H1 (cell line): Measurements from ENCODE around the gene DTX3. TPM values are rescaled to one million over a fixed set of nuclear protein-coding genes. Genes with fewer than 3 reads are reported as not detected.

Experiments used
- CTCF ChIA-PET: fragments of 300-600 bp; sonication (Branson Sonifier 250); formaldehyde crosslinking; loops from one replicate; lab custom pipeline; 2021; ENCODE audit not compliant: partially characterized antibody; lab: Charles Lee
- POLR2A ChIA-PET: fragments of 300-600 bp; sonication (Branson Sonifier 250); formaldehyde crosslinking; loops from one replicate; lab custom pipeline; 2021; ENCODE audit warnings: inconsistent platforms; ENCODE audit not compliant: partially characterized antibody; lab: Charles Lee
- DNase-seq, 2 experiments: peaks; one replicate each; pipeline versions ENCODE4 v3.0.0 to v3.0.0-alpha.2; 2010 to 2022; ENCODE audit warnings: low spot score in 2 of 2, low read depth in 1 of 2, mixed read lengths in 1 of 2
- FAIRE-seq: peaks from 2 replicates; lab custom pipeline; 2011; peaks lifted over from hg19 to GRCh38; lab: Jason Lieb, UNC
- H2AFZ ChIP-seq: 2 replicates; pipeline ENCODE4 v1.8.1; 2012; ENCODE audit warnings: low read length, inconsistent platforms
- H2AK5ac ChIP-seq: 2 replicates; pipeline ENCODE4 v1.6.1; 2013; ENCODE audit warnings: low read depth, low read length
- H2BK120ac ChIP-seq: replicated peaks from 2 replicates; pipeline ENCODE3; 2013; ENCODE audit warnings: low read depth, low read length, inconsistent platforms
- H2BK12ac ChIP-seq: 2 replicates; pipeline ENCODE4 v1.6.1; 2013; ENCODE audit warnings: low read depth, low read length
- H2BK15ac ChIP-seq: 2 replicates; pipeline ENCODE4 v1.6.1; 2013; ENCODE audit warnings: low read length
- H2BK20ac ChIP-seq: 2 replicates; pipeline ENCODE4 v1.6.1; 2013; ENCODE audit warnings: low read length
- H2BK5ac ChIP-seq: 2 replicates; pipeline ENCODE4 v1.6.1; 2013; ENCODE audit warnings: low read depth, low read length
- H3K14ac ChIP-seq: 2 replicates; pipeline ENCODE4 v1.6.1; 2013; ENCODE audit warnings: inconsistent platforms; ENCODE audit not compliant: insufficient read length
- H3K18ac ChIP-seq: 2 replicates; pipeline ENCODE4 v1.6.1; 2013; ENCODE audit warnings: low read length; ENCODE audit errors: extremely low read depth
- H3K23ac ChIP-seq: 2 replicates; pipeline ENCODE4 v1.6.1; 2013; ENCODE audit warnings: inconsistent platforms; ENCODE audit not compliant: insufficient read length
- H3K23me2 ChIP-seq: 2 replicates; pipeline ENCODE4 v1.6.1; 2013; ENCODE audit warnings: low read depth, low read length
- H3K27ac ChIP-seq: 2 replicates; pipeline ENCODE4 v1.6.1; 2011; ENCODE audit warnings: low read depth, low read length, inconsistent platforms
- H3K27me3 ChIP-seq, 4 experiments: replicated peaks in 1 of 4; 1 replicate in 1 of 4; 2 replicates in 3 of 4; pipeline versions ENCODE4 v1.6.1 to v1.8.1; 2011 to 2013; ENCODE audit warnings: low read length in 3 of 4, mild to moderate bottlenecking in 3 of 4, inconsistent platforms in 2 of 4, mixed read lengths in 2 of 4, moderate library complexity in 1 of 4; ENCODE audit not compliant: control insufficient read depth in 3 of 4, insufficient read depth in 3 of 4; ENCODE audit errors: extremely low read depth in 1 of 4
- H3K36me3 ChIP-seq, 4 experiments: 2 replicates each; pipeline versions ENCODE4 v1.6.1 to v1.8.1; 2011 to 2013; ENCODE audit warnings: mild to moderate bottlenecking in 4 of 4, low read length in 3 of 4, moderate library complexity in 2 of 4, control low read depth in 1 of 4, inconsistent platforms in 1 of 4; ENCODE audit not compliant: insufficient read depth in 4 of 4, control insufficient read depth in 2 of 4
- H3K4ac ChIP-seq: replicated peaks from 2 replicates; pipeline ENCODE3; 2013; ENCODE audit warnings: low read length, low read depth, mixed read lengths, inconsistent platforms; ENCODE audit not compliant: insufficient read length
- H3K4me1 ChIP-seq, 4 experiments: replicated peaks in 1 of 4; 1 replicate in 1 of 4; 2 replicates in 3 of 4; pipeline versions ENCODE4 v1.6.1 to v1.8.1; 2011 to 2013; ENCODE audit warnings: low read length in 3 of 4, inconsistent platforms in 2 of 4, mixed read lengths in 1 of 4; ENCODE audit not compliant: insufficient read depth in 4 of 4, control insufficient read depth in 3 of 4
- H3K4me2 ChIP-seq, 2 experiments: 2 replicates each; pipeline versions ENCODE4 v1.6.1 to v1.8.1; 2011 to 2013; ENCODE audit warnings: low read depth in 2 of 2, low read length in 2 of 2, control low read depth in 1 of 2, inconsistent platforms in 1 of 2, mild to moderate bottlenecking in 1 of 2; ENCODE audit not compliant: insufficient read depth in 1 of 2
- H3K4me3 ChIP-seq, 4 experiments: fragments of 200-600, 300-600 bp in 1 of 4; sonication (generic), shearing (Covaris generic), sonication (Bioruptor Twin) in 1 of 4; 2 replicates each; pipeline versions ENCODE4 v1.5.1 to v1.8.1; 2011 to 2016; ENCODE audit warnings: low read length in 4 of 4, low read depth in 3 of 4, control low read depth in 2 of 4, inconsistent platforms in 2 of 4, mild to moderate bottlenecking in 2 of 4, mixed read lengths in 1 of 4, moderate library complexity in 1 of 4; ENCODE audit not compliant: insufficient read depth in 2 of 4; ENCODE audit errors: extremely low read depth in 1 of 4
- H3K56ac ChIP-seq: replicated peaks from 2 replicates; pipeline ENCODE3; 2013; ENCODE audit warnings: low read depth, mild to moderate bottlenecking, mixed read lengths, low read length, inconsistent platforms; ENCODE audit not compliant: insufficient read length
- H3K79me1 ChIP-seq: 2 replicates; pipeline ENCODE4 v1.6.1; 2013; ENCODE audit warnings: low read depth, low read length, control low read depth
- H3K79me2 ChIP-seq, 2 experiments: 2 replicates each; pipeline versions ENCODE4 v1.6.1 to v1.8.1; 2012 to 2013; ENCODE audit warnings: low read length in 2 of 2, mild to moderate bottlenecking in 2 of 2, inconsistent platforms in 1 of 2; ENCODE audit not compliant: insufficient read depth in 2 of 2, control insufficient read depth in 1 of 2
- H3K9ac ChIP-seq, 4 experiments: replicated peaks in 1 of 4; 1 replicate in 1 of 4; 2 replicates in 3 of 4; pipeline versions ENCODE4 v1.6.1 to v1.8.1; 2011 to 2013; ENCODE audit warnings: low read depth in 3 of 4, low read length in 3 of 4, control low read depth in 2 of 4, mild to moderate bottlenecking in 2 of 4, moderate library complexity in 2 of 4, inconsistent platforms in 1 of 4; ENCODE audit errors: extremely low read depth in 1 of 4
- H3K9me3 ChIP-seq, 2 experiments: 2 replicates each; pipeline versions ENCODE4 v1.6.1 to v1.8.1; 2012 to 2013; ENCODE audit warnings: mild to moderate bottlenecking in 2 of 2, moderate library complexity in 2 of 2, control low read depth in 1 of 2, inconsistent platforms in 1 of 2, low read depth in 1 of 2, low read length in 1 of 2, mixed read lengths in 1 of 2; ENCODE audit not compliant: insufficient read depth in 2 of 2
- H4K20me1 ChIP-seq, 2 experiments: replicated peaks in 1 of 2; 2 replicates each; pipeline versions ENCODE3 to v1.8.1; 2011 to 2013; ENCODE audit warnings: inconsistent platforms in 2 of 2, low read length in 2 of 2, mild to moderate bottlenecking in 1 of 2; ENCODE audit not compliant: insufficient read depth in 2 of 2, control insufficient read depth in 1 of 2
- H4K5ac ChIP-seq: 2 replicates; pipeline ENCODE4 v1.6.1; 2013; ENCODE audit warnings: low read length, low read depth, mixed read lengths, inconsistent platforms; ENCODE audit not compliant: insufficient read length
- H4K8ac ChIP-seq: 2 replicates; pipeline ENCODE4 v1.8.0; 2013; ENCODE audit warnings: mild to moderate bottlenecking, moderate library complexity, low read length, inconsistent platforms; ENCODE audit not compliant: insufficient read depth; ENCODE audit errors: extremely low read depth
- H4K91ac ChIP-seq: replicated peaks from 2 replicates; pipeline ENCODE3; 2013; ENCODE audit warnings: low read length, mixed read lengths, inconsistent platforms; ENCODE audit not compliant: insufficient read length
- CBX5 ChIP-seq: fragments of 300-800, 300-1000 bp; sonication (generic); IDR thresholded peaks from 2 replicates; pipeline ENCODE4 v1.7.1; 2016; ENCODE audit warnings: antibody characterized with exemption, low read length, low read depth
- CBX8 ChIP-seq: fragments of 300-800, 300-1000 bp; sonication (generic); IDR thresholded peaks from 2 replicates; pipeline ENCODE4 v1.7.1; 2016; ENCODE audit warnings: low read depth, low read length, borderline replicate concordance
- CHD2 ChIP-seq: IDR thresholded peaks from 2 replicates; pipeline ENCODE4 v1.6.1; 2012; ENCODE audit warnings: low read length, improper control_type of control experiment
- CREB1 ChIP-seq: IDR thresholded peaks from 2 replicates; pipeline ENCODE4 v1.6.1; 2012; ENCODE audit warnings: inconsistent platforms
- HDAC2 ChIP-seq, 2 experiments: fragments of 300-600 bp in 1 of 2; sonication (generic) in 1 of 2; IDR thresholded peaks; 2 replicates each; pipeline ENCODE4 v1.6.1; 2011 to 2012; ENCODE audit warnings: low read depth in 2 of 2, low read length in 2 of 2, mild to moderate bottlenecking in 2 of 2, moderate library complexity in 2 of 2, borderline replicate concordance in 1 of 2, inconsistent platforms in 1 of 2
- KDM4A ChIP-seq: IDR thresholded peaks from one replicate; pipeline ENCODE4 v1.7.1; 2012; ENCODE audit warnings: low read depth, mild to moderate bottlenecking, moderate library complexity, low read length, inconsistent platforms; ENCODE audit not compliant: severe bottlenecking
- RFX5 ChIP-seq: IDR thresholded peaks from 2 replicates; pipeline ENCODE4 v1.6.1; 2011; ENCODE audit warnings: low read depth, low read length, improper control_type of control experiment, borderline replicate concordance
- TBP ChIP-seq: IDR thresholded peaks from 2 replicates; pipeline ENCODE4 v1.6.1; 2011; ENCODE audit warnings: low read depth, low read length, improper control_type of control experiment
- WGBS, 2 experiments: shearing (Covaris generic) in 1 of 2; methylation state at CpG; one replicate each; pipeline versions ENCODE4 v1.1.6 to v1.1.7; 2013 to 2015; ENCODE audit warnings: low lambda C conversion rate in 2 of 2, mixed read lengths in 2 of 2, inconsistent platforms in 1 of 2, low coverage in 1 of 2, missing lambda C conversion rate in 1 of 2; ENCODE audit not compliant: insufficient replicate concordance in 2 of 2, insufficient coverage in 1 of 2, insufficient read length in 1 of 2; ENCODE audit errors: extremely low coverage in 1 of 2, missing lambda C conversion rate in 1 of 2; 5-methylcytosine and 5-hydroxymethylcytosine counted together
- polyA plus RNA-seq, 7 experiments: library from polyadenylated mRNA; depleted of rRNA in 3 of 7; stranded (reverse) in 5 of 7; unstranded in 2 of 7; fragments of >200 nt in 5 of 7; fragments of 200-250 nt in 2 of 7; gene quantifications; 1 replicate in 5 of 7; 2 replicates in 1 of 7; 4 replicates in 1 of 7; pipeline versions ENCODE4 v1.2.1 to v1.2.3, GENCODE V29; 2011 to 2013; ENCODE audit warnings: missing spikeins in 2 of 7, mixed read lengths in 2 of 7
- total RNA-seq: library from RNA; stranded (reverse); fragmentation: NEBNext Ultra II Directional; extraction: Animal tissue kit (Norgen Biotek cat#: 25700); gene quantifications from 2 replicates; pipeline ENCODE4 v1.2.1, GENCODE V29; 2021
- TF ChIP-seq, protein P1 (sequence below): IDR thresholded peaks from 2 replicates; pipeline ENCODE4 v1.6.1; 2011; ENCODE audit warnings: low read length, improper control_type of control experiment

DTX3 gene
- total and polyA plus RNA-seq, 2 of the 8 experiments (the other 6 are each of a cell fraction or from before 2014, with no cell fraction given) = 41.8 to 92.5 TPM

DNA sequence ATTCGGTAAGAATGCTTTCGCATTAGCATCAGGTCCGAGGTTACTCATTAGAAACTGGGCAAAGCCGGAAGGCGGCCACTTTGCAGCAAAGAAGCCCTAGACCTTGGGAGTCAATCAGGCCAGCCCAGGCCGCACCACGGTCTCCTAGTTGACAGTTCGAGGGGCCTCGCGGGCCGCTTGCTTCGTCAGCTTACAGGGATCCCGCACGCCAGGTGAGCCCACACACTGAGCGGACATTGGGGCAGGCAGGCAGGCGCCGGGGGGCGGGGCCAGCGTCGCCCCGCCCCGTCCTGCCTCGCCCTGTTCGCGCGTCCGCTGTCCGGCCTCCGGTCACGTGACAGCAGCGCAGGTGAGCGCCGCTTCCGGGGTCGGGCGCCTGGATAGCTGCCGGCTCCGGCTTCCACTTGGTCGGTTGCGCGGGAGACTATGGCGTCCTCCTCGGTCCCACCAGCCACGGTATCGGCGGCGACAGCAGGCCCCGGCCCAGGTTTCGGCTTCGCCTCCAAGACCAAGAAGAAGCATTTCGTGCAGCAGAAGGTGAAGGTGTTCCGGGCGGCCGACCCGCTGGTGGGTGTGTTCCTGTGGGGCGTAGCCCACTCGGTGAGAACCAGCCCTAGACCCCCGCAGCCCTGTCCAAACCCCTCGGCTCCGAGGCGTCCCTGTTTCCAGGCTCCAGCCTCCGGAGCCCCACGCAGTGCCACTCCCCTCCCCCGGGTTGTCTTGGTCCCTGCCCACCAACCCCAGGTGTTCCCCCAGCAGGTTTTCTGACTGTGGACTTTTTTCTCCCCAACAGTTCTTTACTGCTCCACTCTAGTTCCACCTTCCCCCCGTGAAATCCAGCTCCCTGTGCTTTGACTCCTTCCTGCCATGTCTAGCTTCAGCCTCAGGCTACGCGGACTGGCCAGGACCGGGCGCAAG lies 13.5 kb upstream of the DTX3 start, which contains the start of gene PIP4K2C:
PIP4K2C (plus strand) TSS at position 329 of the 918 bp plus-strand sequence; CDS start at position 427, 98 bp downstream.
- H3K27ac ChIP-seq = peak within 1 kb of the TSS; percentile 26; the same call in 1 of the 2 replicates
- TF ChIP-seq, protein P1, sequence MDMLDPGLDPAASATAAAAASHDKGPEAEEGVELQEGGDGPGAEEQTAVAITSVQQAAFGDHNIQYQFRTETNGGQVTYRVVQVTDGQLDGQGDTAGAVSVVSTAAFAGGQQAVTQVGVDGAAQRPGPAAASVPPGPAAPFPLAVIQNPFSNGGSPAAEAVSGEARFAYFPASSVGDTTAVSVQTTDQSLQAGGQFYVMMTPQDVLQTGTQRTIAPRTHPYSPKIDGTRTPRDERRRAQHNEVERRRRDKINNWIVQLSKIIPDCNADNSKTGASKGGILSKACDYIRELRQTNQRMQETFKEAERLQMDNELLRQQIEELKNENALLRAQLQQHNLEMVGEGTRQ = peak; percentile 97
- TF ChIP-seq RFX5 (no peak), CBX8 (no peak), CHD2 (no peak), CREB1 (peak; percentile 59), TBP (peak; percentile 59; the same call in 1 of the 2 replicates), HDAC2 (IDR thresholded peaks at IDR 0.05; ENCODE audit: borderline replicate concordance in 1 of 2, low read depth in 2 of 2, low read length in 2 of 2) (0 out of 4 replicates have a peak, but pooled peaks of 1 of the 2 experiments have one; percentile 83), KDM4A (peak; percentile 76), CBX5 (no peak)

More for the DNA sequence above, 13.5 kb upstream of the DTX3 start, which contains the start of gene PIP4K2C:
- H4K8ac ChIP-seq = peak within 1 kb of the TSS; percentile 94
- FAIRE-seq (no peak), DNase-seq (peak; percentile 81 to 90)
- ChIA-PET POLR2A (interaction anchor here (0.5 to 6.2 kb wide), 15 partner anchors 9 to 145 kb away, joined by 3 to 60 read pairs (median 4); partner anchors contain the start of genes ARHGEF25, B4GALNT1, DDIT3 and DTX3), CTCF (interaction anchor here (0.6 to 6.1 kb wide), 16 partner anchors 9 to 166 kb away, joined by 3 to 40 read pairs (median 4); partner anchors contain the start of genes B4GALNT1, DTX3 and OS9)
- peak within 1 kb of the TSS; percentile 75 for H3K56ac ChIP-seq
- peaks cover 5 to 20% of the 10 kb centered on the region in 2 experiments; a peak in 3 of 4 replicates for H3K79me2 ChIP-seq
- H3K4me3 ChIP-seq = peak within 1 kb of the TSS; percentile 72 to 95 (median 80)
- peaks cover 0 to 8% (median 4%) of the 10 kb centered on the region in 4 experiments; a peak in 2 of 8 replicates for H3K36me3 ChIP-seq
- H3K23ac ChIP-seq = no peak within 1 kb of the TSS
- H3K9ac ChIP-seq = peak within 1 kb of the TSS; percentile 61 to 77 (median 69)
- no peaks in the 10 kb centered on the region for H3K27me3 ChIP-seq
- H2BK12ac ChIP-seq = no peak within 1 kb of the TSS
- H3K18ac ChIP-seq = peak within 1 kb of the TSS; percentile 75
- H3K14ac ChIP-seq = no peak within 1 kb of the TSS
- WGBS, 2 experiments = 2% methylated on average over 69 of the region's 69 CpGs; no CpG with 5 or more reads in 1 of the 2 experiments
- H3K79me1 ChIP-seq = 0 out of 2 replicates have a peak, but pooled peaks cover 3% of the 10 kb centered on the region
- H2BK20ac ChIP-seq = no peak within 1 kb of the TSS
- peaks cover 15% of the 10 kb centered on the region; the same call in 1 of the 2 replicates for H3K23me2 ChIP-seq
- peak within 1 kb of the TSS; percentile 28 for H4K5ac ChIP-seq
- H4K20me1 ChIP-seq = peaks cover 2 to 4% of the 10 kb centered on the region in 2 experiments
- H2BK5ac ChIP-seq = peak within 1 kb of the TSS; percentile 81; the same call in 1 of the 2 replicates
- peak within 1 kb of the TSS; percentile 47 for H2BK120ac ChIP-seq
- peak within 1 kb of the TSS; percentile 83 for H3K4me2 ChIP-seq
- H2AFZ ChIP-seq = peak within 1 kb of the TSS; percentile 66
- H2AK5ac ChIP-seq = no peak within 1 kb of the TSS
- no peak within 1 kb of the TSS for H3K4ac ChIP-seq
- peaks cover 2 to 7% (median 3%) of the 10 kb centered on the region in 4 experiments; a peak in 6 of 7 replicates for H3K4me1 ChIP-seq
- H3K9me3 ChIP-seq = no peaks in the 10 kb centered on the region
- no peak within 1 kb of the TSS for H4K91ac ChIP-seq
- no peak within 1 kb of the TSS for H2BK15ac ChIP-seq
